Right lobe of liver (tissue), 6 donors: ENCODE data around the gene BAG1. TPM values are rescaled to one million over a fixed set of nuclear protein-coding genes. Genes with fewer than 3 reads are reported as not detected.

ENCODE experiments used
- ATAC-seq, 4 donors: fragments of 200-7000 bp; cut with Tn5 transposase; one replicate each; pipeline ENCODE4 v1.9.1; 2020; ENCODE audit warnings: mild to moderate bottlenecking in 4 of 4, moderate library complexity in 4 of 4
- DNase-seq, 3 donors: peaks; one replicate each; pipeline ENCODE4 v3.0.0-alpha.2; 2020
- H3K27ac ChIP-seq, 3 donors: fragments of 200-600 bp; one replicate each; pipeline ENCODE4 v1.8.0; 2022
- H3K27me3 ChIP-seq, 2 donors: fragments of 200-600 bp; one replicate each; pipeline ENCODE4 v1.8.0; 2022
- H3K36me3 ChIP-seq, 4 donors: fragments of 200-600 bp; sonication (generic) in 1 of 4; one replicate each; pipeline versions ENCODE4 v1.5.1 to v1.8.0; 2017 to 2022; ENCODE audit warnings: control low read depth in 1 of 4
- H3K4me1 ChIP-seq, 4 donors: fragments of 200-600 bp; sonication (generic) in 1 of 4; one replicate each; pipeline versions ENCODE4 v1.5.1 to v1.8.0; 2017 to 2022; ENCODE audit warnings: control low read depth in 1 of 4
- H3K4me3 ChIP-seq, 3 donors: fragments of 200-600 bp; one replicate each; pipeline ENCODE4 v1.8.0; 2022
- H3K9me3 ChIP-seq, 4 donors: fragments of 200-600 bp; sonication (generic) in 1 of 4; one replicate each; pipeline versions ENCODE4 v1.5.1 to v1.8.0; 2017 to 2022; ENCODE audit warnings: control low read depth in 1 of 4
- POLR2A ChIP-seq: fragments of 450-650 bp; IDR thresholded peaks from one replicate; pipeline ENCODE4 v1.6.1; 2017; ENCODE audit warnings: antibody characterized with exemption, mild to moderate bottlenecking
- WGBS: methylation state at CpG from one replicate; pipeline ENCODE4 v1.1.6; 2018; ENCODE audit warnings: low coverage, low lambda C conversion rate; ENCODE audit not compliant: insufficient coverage; ENCODE audit errors: missing lambda C conversion rate; 5-methylcytosine and 5-hydroxymethylcytosine counted together
- intact Hi-C, 2 donors: fragments of 100-400 bp; cut with DNase I; formaldehyde crosslinking; loops; one replicate each; pipeline versions ENCODE4 v1.11.2 to v1.14.1; 2022
- long read RNA-seq: library from polyadenylated mRNA; unstranded; transcript quantifications from one replicate; pipeline ENCODE4 v2.0.0, GENCODE V29; 2019
- total RNA-seq, 6 experiments: library from RNA; depleted of rRNA in 2 of 6; stranded (reverse); fragments of >200 nt in 2 of 6; fragmentation: NEBNext Ultra II Directional in 3 of 6; extraction: Animal tissue kit (Norgen Biotek cat#: 25700) in 3 of 6; gene quantifications; one replicate each; pipeline versions ENCODE4 v1.1.0 to v1.2.4, GENCODE V29; 2016 to 2023
- TF ChIP-seq, protein P1 (sequence below), 4 donors: fragments of 200-600 bp in 3 of 4; fragments of 450-650 bp in 1 of 4; IDR thresholded peaks; one replicate each; pipeline versions ENCODE4 v1.5.1 to v1.8.0; 2016 to 2022; ENCODE audit warnings: antibody characterized with exemption in 4 of 4, mild to moderate bottlenecking in 2 of 4
- donor health status: DM: no; HTN: yes; CAD: no.
- donor health status: DM: no; HTN: no; CAD: no.
- donor health status: DM: no; HTN: no; CAD: no.
- donor health status: DM: no; HTN: yes; CAD: no.
- donor health status: DM: no; HTN: yes; CAD: no.

Gene BAG1
- total RNA-seq = 10 to 100 TPM; 28.8 to 42.6 (median 38.1) TPM
- long read RNA-seq, partial matches to known transcripts = 0 of 4 reads
- long read RNA-seq, other reads (novel, unspliced or antisense) = 1 of 4 reads

- Histone ChIP-seq H3K27ac (peak within 1 kb of the TSS; percentile 75 to 82 (median 76)), H3K36me3 (peaks cover 0 to 58% (median 18%) of the 10 kb centered on the region in 4 donors), H3K27me3 (no peaks in the 10 kb centered on the region), H3K9me3 (no peaks in the 10 kb centered on the region), H3K4me3 (peak within 1 kb of the TSS; percentile 67 to 97 (median 95)), H3K4me1 (peaks cover 0 to 16% (median 7%) of the 10 kb centered on the region in 4 donors)
- DNase-seq (peak; percentile 100), ATAC-seq (peak; percentile 97 to 99 (median 98))
- WGBS = under 1% methylated on average over 22 of the region's 67 CpGs
- TF ChIP-seq, protein P1, sequence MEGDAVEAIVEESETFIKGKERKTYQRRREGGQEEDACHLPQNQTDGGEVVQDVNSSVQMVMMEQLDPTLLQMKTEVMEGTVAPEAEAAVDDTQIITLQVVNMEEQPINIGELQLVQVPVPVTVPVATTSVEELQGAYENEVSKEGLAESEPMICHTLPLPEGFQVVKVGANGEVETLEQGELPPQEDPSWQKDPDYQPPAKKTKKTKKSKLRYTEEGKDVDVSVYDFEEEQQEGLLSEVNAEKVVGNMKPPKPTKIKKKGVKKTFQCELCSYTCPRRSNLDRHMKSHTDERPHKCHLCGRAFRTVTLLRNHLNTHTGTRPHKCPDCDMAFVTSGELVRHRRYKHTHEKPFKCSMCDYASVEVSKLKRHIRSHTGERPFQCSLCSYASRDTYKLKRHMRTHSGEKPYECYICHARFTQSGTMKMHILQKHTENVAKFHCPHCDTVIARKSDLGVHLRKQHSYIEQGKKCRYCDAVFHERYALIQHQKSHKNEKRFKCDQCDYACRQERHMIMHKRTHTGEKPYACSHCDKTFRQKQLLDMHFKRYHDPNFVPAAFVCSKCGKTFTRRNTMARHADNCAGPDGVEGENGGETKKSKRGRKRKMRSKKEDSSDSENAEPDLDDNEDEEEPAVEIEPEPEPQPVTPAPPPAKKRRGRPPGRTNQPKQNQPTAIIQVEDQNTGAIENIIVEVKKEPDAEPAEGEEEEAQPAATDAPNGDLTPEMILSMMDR (IDR thresholded peaks at IDR 0.05) = peak; percentile 22 to 46 (median 28)
- TF ChIP-seq POLR2A = peak; percentile 89
- intact Hi-C loops = no loop called here
Measured at GRCh38 chr9:33264473-33265177, at the start of gene BAG1, which contains the start of gene CHMP5. TSS of gene BAG1 (minus strand) at chr9:33264708. TSS of gene CHMP5 (plus strand) at chr9:33265049. CDS start at chr9:33265079, 30 bp downstream.

DNA sequence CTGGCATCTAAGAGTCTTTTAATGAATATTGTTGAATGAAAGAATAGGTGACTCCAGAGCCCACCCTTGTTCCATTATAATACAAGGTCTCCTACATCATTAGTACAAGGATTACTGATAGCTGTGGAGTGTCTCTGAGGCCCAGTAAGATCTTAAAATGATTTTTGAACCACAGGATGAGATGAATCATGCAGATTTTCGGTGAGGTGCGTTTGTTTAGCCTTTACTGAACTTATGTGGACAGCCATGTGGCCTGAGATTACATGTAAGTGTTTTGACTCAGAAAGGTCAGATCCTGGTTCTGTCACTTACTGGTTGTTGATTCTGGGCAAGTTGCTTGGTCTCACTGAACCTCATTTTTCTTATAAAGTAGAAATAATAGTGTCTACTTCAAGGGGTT is 47.4 kb upstream of the BAG1 start:
- no peaks in the 10 kb centered on the region for H3K4me1 ChIP-seq
- ATAC-seq (no peak), DNase-seq (no peak)
- H3K27me3 ChIP-seq = no peaks in the 10 kb centered on the region
- intact Hi-C loops = no loop called here
- no peak overlapping the region for H3K27ac ChIP-seq
- no peak overlapping the region for H3K4me3 ChIP-seq
- no peaks in the 10 kb centered on the region for H3K9me3 ChIP-seq
- peaks cover 6 to 96% (median 65%) of the 10 kb centered on the region in 4 donors for H3K36me3 ChIP-seq
- WGBS = 67% methylated on average over 2 of the region's 2 CpGs
- TF ChIP-seq POLR2A = no peak
- TF ChIP-seq, protein P1 (IDR thresholded peaks at IDR 0.05) = no peak

DNA sequence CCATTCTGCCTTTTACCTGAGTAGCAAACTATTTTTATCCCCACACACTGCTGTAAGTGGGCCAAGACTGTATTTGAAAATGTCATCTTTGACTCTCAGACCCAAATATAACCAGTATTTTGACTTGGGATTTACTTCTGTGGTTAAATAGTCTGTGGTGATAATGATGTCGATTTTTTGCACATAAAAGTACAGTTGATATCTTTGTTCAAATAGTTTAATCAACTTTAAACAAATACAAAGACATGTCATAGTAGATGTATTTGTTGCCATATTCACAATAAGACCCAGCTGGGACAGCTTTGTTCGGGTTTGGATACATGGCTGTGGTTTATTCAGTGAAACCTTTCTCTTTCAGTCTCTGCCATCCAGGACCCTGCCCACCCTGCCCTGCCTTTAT is 46.2 kb upstream of the BAG1 start:
- no peak for TF ChIP-seq POLR2A
- TF ChIP-seq, protein P1 (IDR thresholded peaks at IDR 0.05) = no peak
- DNase-seq (no peak), ATAC-seq (no peak)
- H3K4me3 ChIP-seq = no peak overlapping the region
- intact Hi-C loops = no loop called here
- H3K27ac ChIP-seq = no peak overlapping the region
- WGBS = 55% methylated on average over 2 of the region's 2 CpGs
- H3K27me3 ChIP-seq = no peaks in the 10 kb centered on the region
- no peaks in the 10 kb centered on the region for H3K4me1 ChIP-seq
- no peaks in the 10 kb centered on the region for H3K9me3 ChIP-seq
- H3K36me3 ChIP-seq = peaks cover 8 to 98% (median 65%) of the 10 kb centered on the region in 4 donors

DNA sequence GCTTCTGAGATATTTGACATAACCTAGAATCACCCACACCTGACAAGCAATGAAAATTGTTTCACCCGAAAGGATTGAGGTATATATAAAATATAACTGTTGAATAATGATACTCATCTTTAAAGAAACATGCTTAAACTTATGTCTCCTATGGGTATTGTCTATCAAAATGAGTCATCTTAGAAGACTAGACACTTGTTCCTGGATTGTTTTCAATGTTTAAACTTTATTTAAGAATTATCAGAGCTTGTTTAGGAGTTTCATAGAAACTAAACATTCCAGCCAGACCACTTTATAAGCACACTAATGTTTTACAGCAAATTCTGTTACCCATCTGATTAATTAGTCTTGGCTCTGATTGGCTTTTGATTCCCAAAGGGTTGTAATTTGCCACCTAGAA is 45.4 kb upstream of the BAG1 start:
- no peak for DNase-seq
- Histone ChIP-seq H3K27me3 (no peaks in the 10 kb centered on the region), H3K9me3 (no peaks in the 10 kb centered on the region), H3K36me3 (peaks cover 8 to 98% (median 69%) of the 10 kb centered on the region in 4 donors), H3K27ac (no peak overlapping the region), H3K4me3 (no peak overlapping the region), H3K4me1 (no peaks in the 10 kb centered on the region)
- no peak for TF ChIP-seq POLR2A
- TF ChIP-seq, protein P1 (IDR thresholded peaks at IDR 0.05) = no peak
- no peak for ATAC-seq
- intact Hi-C loops = no loop called here
- WGBS = 67% methylated on average over 1 of the region's 1 CpG
